NCI-H526 (cell line): ENCODE results near the gene CLIC6.
A peak's percentile ranks its signal among the peaks of the same experiment; 100 is the strongest.

ENCODE experiments used
- DNase-seq, 2 experiments: peaks; one replicate each; lab custom pipeline; 2025; lab: John Stamatoyannopoulos, UW

The CLIC6 gene

GRCh38 chr21:34726627-34727337 lies 58.0 kb downstream of the CLIC6 start:
- no peak for DNase-seq

- DNase-seq: no peak
These were observed 59.7 kb downstream of the CLIC6 start for GRCh38 chr21:34728479-34728878.

GRCh38 chr21:34730194-34730593 lies 61.4 kb downstream of the CLIC6 start:
- DNase-seq: no peak

GRCh38 chr21:34730756-34731445 lies 62.1 kb downstream of the CLIC6 start:
- no peak for DNase-seq

GRCh38 chr21:34732388-34732821 lies 63.6 kb downstream of the CLIC6 start:
- DNase-seq: no peak

GRCh38 chr21:34733852-34734251 lies 65.1 kb downstream of the CLIC6 start:
- no peak for DNase-seq

GRCh38 chr21:34734696-34735095 lies 65.9 kb downstream of the CLIC6 start:
- DNase-seq: no peak

- no peak for DNase-seq
These were observed 67.5 kb downstream of the CLIC6 start for GRCh38 chr21:34736116-34736874.

- no peak for DNase-seq
These were observed 68.3 kb downstream of the CLIC6 start for GRCh38 chr21:34737115-34737514.

- no peak for DNase-seq
These were observed 71.4 kb downstream of the CLIC6 start for GRCh38 chr21:34740198-34740597.

- DNase-seq: no peak
These were observed 74.5 kb downstream of the CLIC6 start for GRCh38 chr21:34743285-34743684.

- DNase-seq: no peak
These were observed 75.0 kb downstream of the CLIC6 start for GRCh38 chr21:34743831-34744230.

- DNase-seq: no peak
These were observed 76.0 kb downstream of the CLIC6 start for GRCh38 chr21:34744801-34745200.

GRCh38 chr21:34745557-34746255 lies 76.9 kb downstream of the CLIC6 start:
- DNase-seq: peak; percentile 68 to 86

- DNase-seq: no peak
These were observed 80.1 kb downstream of the CLIC6 start for GRCh38 chr21:34748862-34749261.

GRCh38 chr21:34754690-34755647 lies 86.2 kb downstream of the CLIC6 start:
- DNase-seq: no peak

GRCh38 chr21:34761758-34762330 lies 93.0 kb downstream of the CLIC6 start:
- DNase-seq: no peak

- DNase-seq: no peak
These were observed 94.0 kb downstream of the CLIC6 start for GRCh38 chr21:34762786-34763185.

- DNase-seq: no peak
These were observed 96.0 kb downstream of the CLIC6 start for GRCh38 chr21:34764715-34765284.

GRCh38 chr21:34765619-34766018 lies 96.8 kb downstream of the CLIC6 start:
- DNase-seq: no peak
